GM12864 (cell line): ENCODE results near the gene TBCCD1.
A peak's percentile ranks its signal among the peaks of the same experiment; 100 is the strongest.
"Not testable (repeated sequence)": the region's sequence is repeated elsewhere in the genome, so short reads cannot be mapped to it uniquely, and the experiment has no call there.

ENCODE experiments used
- DNase-seq: peaks from one replicate; pipeline ENCODE4 v3.0.0-alpha.2; 2011; ENCODE audit warnings: low read depth
- H3K4me3 ChIP-seq: 2 replicates; pipeline ENCODE4 v1.5.1; 2011; ENCODE audit warnings: mild to moderate bottlenecking, low read depth, low read length, control low read depth
- TF ChIP-seq, protein P1 (sequence below): IDR thresholded peaks from 2 replicates; pipeline ENCODE4 v1.5.1; 2011; ENCODE audit warnings: low read depth, mild to moderate bottlenecking, moderate library complexity, low read length, control low read depth, inconsistent platforms; ENCODE audit errors: missing control alignments

Gene TBCCD1

DNA sequence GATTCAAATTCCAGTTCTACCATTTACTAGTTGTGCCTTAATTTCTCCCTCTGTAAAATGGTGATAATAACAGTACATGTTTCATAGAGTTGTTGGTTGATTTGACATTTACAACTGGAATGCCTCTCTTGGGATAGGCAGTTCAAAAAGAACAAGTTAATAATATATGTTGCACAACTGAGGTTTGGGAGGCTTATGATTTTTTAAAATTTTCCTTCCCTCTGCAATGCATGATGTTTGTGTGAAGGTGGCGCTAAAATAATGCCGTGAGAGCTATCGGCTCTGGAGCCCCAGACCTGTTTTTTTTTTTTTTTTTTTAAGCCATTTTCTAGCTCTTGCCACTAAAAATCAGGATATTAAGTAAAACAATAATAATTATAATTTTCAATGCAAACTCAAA lies 22.0 kb upstream of the TBCCD1 start:
- TF ChIP-seq, protein P1, sequence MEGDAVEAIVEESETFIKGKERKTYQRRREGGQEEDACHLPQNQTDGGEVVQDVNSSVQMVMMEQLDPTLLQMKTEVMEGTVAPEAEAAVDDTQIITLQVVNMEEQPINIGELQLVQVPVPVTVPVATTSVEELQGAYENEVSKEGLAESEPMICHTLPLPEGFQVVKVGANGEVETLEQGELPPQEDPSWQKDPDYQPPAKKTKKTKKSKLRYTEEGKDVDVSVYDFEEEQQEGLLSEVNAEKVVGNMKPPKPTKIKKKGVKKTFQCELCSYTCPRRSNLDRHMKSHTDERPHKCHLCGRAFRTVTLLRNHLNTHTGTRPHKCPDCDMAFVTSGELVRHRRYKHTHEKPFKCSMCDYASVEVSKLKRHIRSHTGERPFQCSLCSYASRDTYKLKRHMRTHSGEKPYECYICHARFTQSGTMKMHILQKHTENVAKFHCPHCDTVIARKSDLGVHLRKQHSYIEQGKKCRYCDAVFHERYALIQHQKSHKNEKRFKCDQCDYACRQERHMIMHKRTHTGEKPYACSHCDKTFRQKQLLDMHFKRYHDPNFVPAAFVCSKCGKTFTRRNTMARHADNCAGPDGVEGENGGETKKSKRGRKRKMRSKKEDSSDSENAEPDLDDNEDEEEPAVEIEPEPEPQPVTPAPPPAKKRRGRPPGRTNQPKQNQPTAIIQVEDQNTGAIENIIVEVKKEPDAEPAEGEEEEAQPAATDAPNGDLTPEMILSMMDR, result peak; percentile 4
- DNase-seq, result no peak
- no peak overlapping the region for H3K4me3 ChIP-seq

DNA sequence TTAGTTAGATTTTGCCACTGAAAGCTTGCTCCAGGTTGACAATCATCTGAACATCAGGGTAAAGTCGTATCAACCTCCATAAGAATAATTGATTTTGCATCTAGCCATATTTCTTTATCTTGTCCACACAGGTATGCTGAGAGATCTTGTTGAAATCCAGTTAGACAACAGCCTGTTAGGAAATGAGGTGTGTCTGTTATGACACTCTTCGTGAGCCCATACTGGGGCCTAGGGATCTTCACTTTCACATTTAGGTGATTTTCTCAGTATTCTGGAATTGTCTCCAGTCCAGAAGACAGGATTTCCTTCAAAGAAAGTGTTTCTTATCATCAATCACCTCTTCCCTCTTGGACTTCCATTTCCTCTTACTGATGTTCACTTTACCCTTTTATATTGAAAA lies 21.5 kb upstream of the TBCCD1 start:
- no peak overlapping the region for H3K4me3 ChIP-seq
- TF ChIP-seq, protein P1, result no peak
- DNase-seq, result no peak

DNA sequence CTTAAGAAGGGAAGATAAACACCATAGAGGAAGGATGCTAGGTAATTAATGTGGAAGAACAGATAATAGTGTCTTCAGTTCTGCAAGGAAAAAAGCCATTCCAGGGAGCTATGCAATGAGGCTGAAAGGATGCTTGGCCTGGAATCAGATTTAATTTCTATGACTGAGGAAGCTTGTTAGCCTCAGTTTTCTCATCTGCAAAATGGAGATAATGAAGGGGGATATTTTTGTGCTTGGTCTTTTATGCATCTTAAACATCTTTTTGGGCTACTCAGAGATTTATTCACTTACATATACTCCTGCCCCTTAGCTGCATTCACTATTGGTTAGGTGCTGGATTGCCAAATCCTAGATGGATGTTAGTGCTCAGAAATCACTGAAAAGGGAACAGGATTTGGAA lies 20.0 kb upstream of the TBCCD1 start:
- DNase-seq, result no peak
- H3K4me3 ChIP-seq, result no peak overlapping the region
- TF ChIP-seq, protein P1, result no peak

DNA sequence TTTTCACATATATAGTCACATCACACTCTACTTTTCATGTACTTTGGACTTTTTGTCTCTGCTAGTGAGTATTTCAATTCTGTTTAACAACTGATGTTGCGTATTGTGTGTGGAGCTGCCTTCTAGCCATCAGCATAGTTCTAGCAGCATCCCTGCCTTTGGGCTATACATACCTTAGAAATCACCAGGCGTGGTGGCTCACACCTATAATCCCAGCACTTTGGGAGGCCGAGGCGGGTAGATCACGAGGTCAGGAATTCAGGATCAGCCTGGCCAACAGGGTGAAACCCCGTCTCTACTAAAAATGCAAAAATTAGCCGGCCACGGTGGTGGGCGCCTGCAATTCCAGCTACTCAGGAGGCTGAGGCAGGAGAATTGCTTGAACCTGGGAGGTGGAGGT lies 19.1 kb upstream of the TBCCD1 start:
- not testable (repeated sequence) for DNase-seq, H3K4me3 ChIP-seq

DNA sequence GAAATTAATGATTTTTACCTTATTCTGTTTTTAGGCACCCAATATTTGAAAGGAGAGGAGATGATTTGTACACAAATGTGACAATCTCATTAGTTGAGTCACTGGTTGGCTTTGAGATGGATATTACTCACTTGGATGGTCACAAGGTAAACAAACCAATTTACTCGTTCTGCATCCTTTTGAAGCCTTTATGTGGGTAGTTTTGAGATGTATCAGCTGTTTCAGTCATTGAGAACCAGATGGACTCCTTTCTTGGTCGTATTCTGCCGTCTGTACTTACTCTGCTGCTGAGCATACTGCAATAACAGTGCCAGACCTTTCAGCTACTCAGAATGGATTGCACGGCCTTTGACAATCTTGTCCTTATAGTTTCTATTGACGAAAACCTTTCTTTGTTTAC lies 16.7 kb upstream of the TBCCD1 start:
- no peak overlapping the region for H3K4me3 ChIP-seq
- TF ChIP-seq, protein P1, result no peak
- no peak for DNase-seq

DNA sequence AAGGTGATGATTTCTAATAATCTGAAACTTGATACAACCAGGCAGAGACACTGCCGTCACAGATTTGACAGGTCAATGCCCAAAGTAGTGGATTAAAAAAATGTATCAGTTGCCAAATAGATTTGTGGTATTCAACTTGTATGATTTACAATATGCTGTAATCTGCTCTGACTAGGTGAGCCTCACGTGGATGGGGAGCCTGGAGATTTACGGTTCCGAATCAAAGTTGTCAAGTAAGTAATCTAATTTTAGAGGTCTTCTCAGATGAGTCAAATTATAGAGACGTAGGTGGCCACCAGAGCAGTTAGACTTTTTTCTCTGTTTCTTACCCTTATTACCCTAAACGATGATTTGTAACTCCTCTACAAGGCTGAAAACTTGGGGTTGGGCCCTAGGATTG lies 15.4 kb upstream of the TBCCD1 start:
- DNase-seq, result no peak
- TF ChIP-seq, protein P1, result no peak
- no peak overlapping the region for H3K4me3 ChIP-seq

DNA sequence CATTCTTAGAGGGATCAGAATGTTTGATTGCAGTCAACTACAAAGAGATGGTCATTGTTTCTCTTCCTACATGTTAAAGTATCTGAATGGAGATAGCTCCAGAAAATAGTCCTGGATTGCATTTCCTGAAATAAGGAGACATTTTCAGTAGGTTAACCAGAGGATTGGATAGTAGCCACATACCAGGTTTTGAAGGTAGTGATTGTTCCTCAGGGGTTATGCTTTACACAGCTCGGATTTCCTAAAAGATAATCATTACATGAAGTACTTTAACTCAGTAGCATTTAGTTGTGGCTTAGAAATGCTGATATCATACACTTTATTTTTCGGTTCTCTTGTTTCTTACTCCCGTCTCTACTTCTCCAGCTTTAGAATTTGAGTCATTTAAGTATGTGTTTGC lies 13.6 kb upstream of the TBCCD1 start:
- no peak overlapping the region for H3K4me3 ChIP-seq
- TF ChIP-seq, protein P1, result no peak
- no peak for DNase-seq

DNA sequence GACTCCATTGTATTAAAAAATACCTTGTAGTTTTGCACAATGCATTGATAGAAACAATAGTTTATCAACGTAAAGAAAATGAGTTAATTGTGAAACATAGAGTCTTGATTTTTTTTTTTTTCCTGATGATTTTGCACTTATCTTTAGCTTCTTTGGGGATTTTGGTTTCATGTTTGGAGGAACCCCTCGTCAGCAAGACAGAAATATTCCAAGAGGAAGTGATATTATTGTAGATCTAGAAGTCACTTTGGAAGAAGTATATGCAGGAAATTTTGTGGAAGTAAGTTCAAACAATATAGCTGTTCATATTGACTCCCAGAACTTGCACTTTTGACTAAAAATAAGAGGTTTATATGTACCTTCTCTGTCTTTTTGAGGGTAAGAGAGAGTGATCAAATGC lies 10.4 kb upstream of the TBCCD1 start:
- no peak overlapping the region for H3K4me3 ChIP-seq
- TF ChIP-seq, protein P1, result no peak
- DNase-seq, result no peak
